Measurements from ENCODE around the gene NUDT3.
"Not testable (repeated sequence)": the region's sequence is repeated elsewhere in the genome, so short reads cannot be mapped to it uniquely, and the experiment has no call there.

The NUDT3 gene

DNA sequence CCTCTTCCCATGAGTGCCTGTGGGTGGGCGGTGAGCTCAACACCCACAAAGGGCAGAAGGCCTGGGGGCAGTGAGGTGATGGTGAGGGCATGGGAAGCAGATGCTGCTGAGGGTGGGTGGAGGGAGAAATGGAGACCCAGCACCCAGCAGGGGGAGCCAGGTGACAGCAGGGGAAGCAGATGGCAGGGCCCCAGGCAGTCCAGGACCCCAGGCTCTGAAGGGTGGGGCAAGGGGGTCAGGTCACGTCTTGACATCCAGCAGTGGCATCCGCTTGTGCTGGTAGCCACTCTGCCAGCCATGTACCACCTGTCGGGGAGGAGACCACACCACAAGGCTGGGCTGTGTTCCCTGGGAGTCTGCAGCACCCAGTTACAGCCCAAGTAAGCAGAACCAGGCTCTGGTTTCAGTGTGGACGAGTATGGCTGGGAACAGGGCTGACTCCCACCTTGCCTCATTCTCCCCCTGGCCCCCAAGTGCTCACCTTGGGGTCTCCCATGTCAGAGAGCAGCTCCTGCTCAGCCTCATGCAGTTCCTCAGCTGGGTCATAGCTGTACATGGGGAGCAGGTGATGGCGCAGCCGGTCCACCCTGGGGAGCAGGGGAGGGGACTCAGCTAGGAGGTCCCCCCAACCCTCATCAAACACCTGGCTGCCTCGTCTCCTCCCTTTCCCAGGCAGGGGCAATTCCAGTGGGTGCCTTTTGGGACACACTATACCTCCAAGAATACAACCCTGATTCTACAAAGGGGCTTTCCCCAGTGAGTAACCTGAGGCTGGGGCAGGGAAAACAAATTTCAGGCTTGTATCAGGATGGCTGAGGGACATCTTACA lies 145.7 kb downstream of the NUDT3 start:
- Histone ChIP-seq H3K4me2 (peak overlapping the region; percentile 0 to 99 (median 28); a peak in 13 of 22 replicates), H3K9me3 (replicated peaks in 1 of 11) (no peaks in the 10 kb centered on the region), H3K27ac (peak overlapping the region in 5 of 11 experiments; percentile 5 to 77 (median 17); a peak in 4 of 22 replicates), H3K4me1 (peaks cover 47 to 82% (median 77%) of the 10 kb centered on the region in 10 experiments), H3K36me3 (peaks cover 21 to 50% (median 41%) of the 10 kb centered on the region in 11 experiments), H3K9ac (peak overlapping the region in 5 of 11 experiments; percentile 7 to 41 (median 27); a peak in 4 of 22 replicates), H4K20me1 (peaks cover 62 to 69% (median 66%) of the 10 kb centered on the region in 11 experiments; a peak in 21 of 22 replicates), H3K27me3 (no peaks in the 10 kb centered on the region), H3K4me3 (no peak overlapping the region)
- no peak for TF ChIP-seq Cebpa-rat (IDR thresholded peaks at IDR 0.05)

DNA sequence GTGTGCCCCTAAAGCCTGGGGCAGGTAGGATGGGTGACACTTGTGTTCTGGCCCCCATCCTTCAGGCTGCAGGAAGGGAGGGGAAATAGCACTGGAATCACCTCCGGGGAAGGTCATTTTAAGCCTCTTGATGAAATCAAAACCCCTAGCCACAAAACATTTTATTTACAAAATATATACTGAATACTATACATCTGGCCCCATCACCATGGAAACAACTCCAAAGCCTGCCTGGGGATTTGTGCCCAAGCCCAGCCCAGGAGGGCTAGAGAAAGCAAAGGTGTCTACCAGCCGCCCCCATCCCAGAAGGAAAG lies 146.3 kb downstream of the NUDT3 start:
- H4K20me1 ChIP-seq = peaks cover 68 to 75% (median 72%) of the 10 kb centered on the region in 11 experiments; a peak in 21 of 22 replicates
- H3K4me3 ChIP-seq = no peak overlapping the region
- H3K36me3 ChIP-seq = peaks cover 26 to 55% (median 47%) of the 10 kb centered on the region in 11 experiments
- no peaks in the 10 kb centered on the region for H3K9me3 ChIP-seq (replicated peaks in 1 of 11)
- H3K4me1 ChIP-seq = peaks cover 52 to 87% (median 83%) of the 10 kb centered on the region in 10 experiments
- H3K9ac ChIP-seq = peak overlapping the region in 4 of 11 experiments; percentile 5 to 19 (median 15); a peak in 1 of 22 replicates
- no peak for TF ChIP-seq Cebpa-rat (IDR thresholded peaks at IDR 0.05)
- no peaks in the 10 kb centered on the region for H3K27me3 ChIP-seq
- peak overlapping the region in 4 of 11 experiments; percentile 5 to 77 (median 19); a peak in 3 of 22 replicates for H3K27ac ChIP-seq
- peak overlapping the region in 10 of 11 experiments; percentile 3 to 99 (median 30); a peak in 14 of 22 replicates for H3K4me2 ChIP-seq

DNA sequence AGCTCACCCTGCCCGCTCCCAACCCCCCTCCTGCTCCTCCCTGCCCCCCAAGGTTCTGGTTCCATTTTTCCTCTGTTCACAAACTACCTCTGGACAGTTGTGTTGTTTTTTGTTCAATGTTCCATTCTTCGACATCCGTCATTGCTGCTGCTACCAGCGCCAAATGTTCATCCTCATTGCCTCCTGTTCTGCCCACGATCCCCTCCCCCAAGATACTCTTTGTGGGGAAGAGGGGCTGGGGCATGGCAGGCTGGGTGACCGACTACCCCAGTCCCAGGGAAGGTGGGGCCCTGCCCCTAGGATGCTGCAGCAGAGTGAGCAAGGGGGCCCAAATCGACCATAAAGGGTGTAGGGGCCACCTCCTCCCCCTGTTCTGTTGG lies 146.7 kb downstream of the NUDT3 start:
- peak overlapping the region in 10 of 11 experiments; percentile 15 to 99 (median 63); a peak in 11 of 22 replicates for H3K4me2 ChIP-seq
- H4K20me1 ChIP-seq = peaks cover 72 to 80% (median 76%) of the 10 kb centered on the region in 11 experiments; a peak in 21 of 22 replicates
- H3K4me3 ChIP-seq; H3K9me3 ChIP-seq (replicated peaks in 1 of 11); H3K27me3 ChIP-seq: not testable (repeated sequence)
- H3K27ac ChIP-seq = peak overlapping the region in 2 of 11 experiments; percentile 27 to 77; a peak in 2 of 22 replicates
- H3K9ac ChIP-seq = 0 out of 22 replicates have a peak overlapping the region, but pooled peaks of 5 of the 11 experiments have one; percentile 5 to 36 (median 16)
- H3K36me3 ChIP-seq = peaks cover 31 to 60% (median 52%) of the 10 kb centered on the region in 11 experiments
- H3K4me1 ChIP-seq = peaks cover 57 to 92% (median 87%) of the 10 kb centered on the region in 10 experiments

DNA sequence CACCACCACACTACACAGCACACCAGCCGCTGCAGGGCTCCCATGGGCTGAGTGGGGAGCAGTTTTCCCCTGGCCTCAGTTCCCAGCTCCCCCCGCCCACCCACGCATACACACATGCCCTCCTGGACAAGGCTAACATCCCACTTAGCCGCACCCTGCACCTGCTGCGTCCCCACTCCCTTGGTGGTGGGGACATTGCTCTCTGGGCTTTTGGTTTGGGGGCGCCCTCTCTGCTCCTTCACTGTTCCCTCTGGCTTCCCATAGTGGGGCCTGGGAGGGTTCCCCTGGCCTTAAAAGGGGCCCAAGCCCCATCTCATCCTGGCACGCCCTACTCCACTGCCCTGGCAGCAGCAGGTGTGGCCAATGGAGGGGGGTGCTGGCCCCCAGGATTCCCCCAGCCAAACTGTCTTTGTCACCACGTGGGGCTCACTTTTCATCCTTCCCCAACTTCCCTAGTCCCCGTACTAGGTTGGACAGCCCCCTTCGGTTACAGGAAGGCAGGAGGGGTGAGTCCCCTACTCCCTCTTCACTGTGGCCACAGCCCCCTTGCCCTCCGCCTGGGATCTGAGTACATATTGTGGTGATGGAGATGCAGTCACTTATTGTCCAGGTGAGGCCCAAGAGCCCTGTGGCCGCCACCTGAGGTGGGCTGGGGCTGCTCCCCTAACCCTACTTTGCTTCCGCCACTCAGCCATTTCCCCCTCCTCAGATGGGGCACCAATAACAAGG lies 147.3 kb downstream of the NUDT3 start:
- H3K9ac ChIP-seq = peak overlapping the region in 2 of 11 experiments; percentile 61 to 99; a peak in 3 of 22 replicates
- H3K4me3 ChIP-seq; H3K27me3 ChIP-seq; H3K9me3 ChIP-seq (replicated peaks in 1 of 11): not testable (repeated sequence)
- peaks cover 78 to 85% (median 82%) of the 10 kb centered on the region in 11 experiments; a peak in 21 of 22 replicates for H4K20me1 ChIP-seq
- H3K36me3 ChIP-seq = peaks cover 36 to 65% (median 57%) of the 10 kb centered on the region in 11 experiments
- peaks cover 62 to 93% (median 88%) of the 10 kb centered on the region in 10 experiments for H3K4me1 ChIP-seq
- H3K27ac ChIP-seq = peak overlapping the region in 8 of 11 experiments; percentile 43 to 77 (median 71); a peak in 6 of 22 replicates
- peak overlapping the region in 9 of 11 experiments; percentile 71 to 99 (median 95); a peak in 7 of 22 replicates for H3K4me2 ChIP-seq

DNA sequence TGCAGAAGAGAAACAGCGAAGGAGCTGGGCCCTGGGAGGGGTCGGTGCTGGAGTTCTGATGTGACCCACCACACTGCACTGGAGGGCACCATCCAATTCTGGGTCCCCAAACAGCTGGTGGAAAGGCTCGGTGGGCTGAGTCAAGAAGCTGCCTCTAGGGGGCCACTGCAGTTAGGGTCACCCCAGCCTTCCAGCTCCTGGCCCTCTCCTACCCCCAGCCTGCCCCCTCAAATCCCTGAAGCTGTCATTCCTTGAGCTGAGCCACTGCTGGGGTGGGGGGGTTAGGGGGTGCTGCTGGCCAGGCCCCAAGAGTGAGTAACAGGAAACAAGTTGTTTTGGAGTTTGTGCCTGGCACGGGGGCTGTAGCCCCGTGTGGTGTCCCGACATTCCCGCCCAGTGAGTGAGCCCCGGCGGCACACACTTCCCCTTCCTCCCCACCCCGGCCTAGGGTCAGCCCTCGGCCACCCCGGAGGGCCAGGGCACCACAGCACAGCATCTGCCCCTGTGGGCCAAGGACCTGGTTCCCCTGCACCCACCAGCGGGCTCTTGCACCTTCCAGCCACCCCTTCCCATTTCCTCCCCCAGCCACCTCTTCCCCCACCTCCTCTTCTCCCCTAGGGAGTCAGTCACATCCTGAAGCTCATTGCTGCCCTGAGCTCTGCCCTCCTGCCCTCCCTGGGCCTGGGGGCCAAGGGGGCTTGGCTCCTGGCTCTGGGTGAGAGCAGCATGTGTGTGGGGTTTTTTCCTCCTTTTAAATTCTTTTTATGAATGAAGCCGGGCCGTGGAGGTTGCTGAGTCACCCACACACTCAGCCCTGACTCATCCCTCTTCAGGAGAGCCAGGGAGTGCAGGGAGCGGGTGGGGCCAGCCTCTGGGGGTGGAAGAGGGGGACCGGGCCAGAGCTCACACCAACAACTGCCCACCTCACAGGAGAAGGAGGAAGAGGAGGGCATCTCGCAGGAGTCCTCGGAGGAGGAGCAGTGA lies 148.3 kb downstream of the NUDT3 start:
- Histone ChIP-seq H4K20me1 (peaks cover 88 to 95% (median 92%) of the 10 kb centered on the region in 11 experiments; a peak in 21 of 22 replicates), H3K9ac (peak overlapping the region; percentile 37 to 100 (median 60); a peak in 20 of 22 replicates), H3K27ac (peak overlapping the region in 10 of 11 experiments; percentile 43 to 77 (median 66); a peak in 20 of 22 replicates), H3K4me3 (peak overlapping the region in 4 of 10 experiments; percentile 27 to 40 (median 33); a peak in 3 of 20 replicates), H3K36me3 (peaks cover 41 to 75% (median 67%) of the 10 kb centered on the region in 11 experiments), H3K9me3 (replicated peaks in 1 of 11) (no peaks in the 10 kb centered on the region), H3K27me3 (no peaks in the 10 kb centered on the region), H3K4me2 (peak overlapping the region; percentile 71 to 99 (median 95)), H3K4me1 (peaks cover 66 to 93% (median 90%) of the 10 kb centered on the region in 10 experiments)
- TF ChIP-seq Cebpa-rat (IDR thresholded peaks at IDR 0.05) = no peak

DNA sequence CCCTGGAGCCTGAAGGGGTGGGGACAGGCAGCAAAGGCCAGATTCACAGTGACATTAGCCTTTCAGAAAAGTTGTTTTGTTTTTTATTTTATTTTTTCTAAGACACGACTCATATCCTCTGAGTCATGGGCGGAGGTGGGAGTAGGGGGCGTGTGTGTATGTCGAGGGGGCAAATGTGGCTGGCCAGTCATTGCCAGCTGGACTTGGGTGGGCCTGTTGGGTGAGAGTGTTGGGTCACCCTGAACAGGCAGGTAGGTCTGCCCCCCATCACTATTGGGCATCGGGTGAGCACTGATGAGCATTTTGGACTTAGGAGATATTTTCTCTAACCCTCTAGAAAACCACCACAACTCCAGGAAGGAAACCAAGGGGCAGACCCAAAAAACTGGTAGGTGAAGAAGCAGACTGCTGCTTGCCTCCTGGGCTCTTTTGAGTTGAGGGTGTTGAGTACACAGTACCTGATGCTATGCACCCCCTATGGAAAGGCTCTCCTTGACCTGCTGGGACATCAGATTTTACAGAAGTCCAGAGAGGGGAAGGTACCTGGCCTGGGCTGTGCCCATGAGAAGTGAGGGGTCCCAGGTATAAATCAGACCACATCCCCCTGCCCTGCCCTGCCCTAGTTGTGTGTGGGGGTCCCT lies 149.2 kb downstream of the NUDT3 start:
- Histone ChIP-seq H3K4me3 (peak overlapping the region in 4 of 10 experiments; percentile 25 to 40 (median 34); a peak in 6 of 20 replicates), H3K27me3 (no peaks in the 10 kb centered on the region), H4K20me1 (peaks cover 96 to 100% (median 99%) of the 10 kb centered on the region in 11 experiments; a peak in 21 of 22 replicates), H3K4me1 (peaks cover 71 to 99% (median 96%) of the 10 kb centered on the region in 10 experiments), H3K27ac (peak overlapping the region in 10 of 11 experiments; percentile 43 to 77 (median 66); a peak in 19 of 22 replicates), H3K9ac (peak overlapping the region; percentile 37 to 100 (median 60); a peak in 21 of 22 replicates), H3K4me2 (peak overlapping the region; percentile 71 to 99 (median 95)), H3K36me3 (peaks cover 41 to 81% (median 75%) of the 10 kb centered on the region in 11 experiments), H3K9me3 (replicated peaks in 1 of 11) (no peaks in the 10 kb centered on the region)
- TF ChIP-seq Cebpa-rat (IDR thresholded peaks at IDR 0.05) = no peak
